Activated CD4-positive, alpha-beta T cell treated with anti-CD3 and anti-CD28 coated beads, Interleukin-2, amount 10 ng/mL, durations not matched to agents 7 days and 5 days (primary cell): Measurements from ENCODE around the gene BSPRY. TPM values are rescaled to one million over a fixed set of nuclear protein-coding genes. Genes with fewer than 3 reads are reported as not detected.
"Not testable (repeated sequence)": the region's sequence is repeated elsewhere in the genome, so short reads cannot be mapped to it uniquely, and the experiment has no call there.

Experiments
- CTCF ChIA-PET: fragments of 350-600 bp; sonication (Branson Sonifier 250); formaldehyde crosslinking; loops from one replicate; lab custom pipeline; 2021; ENCODE audit warnings: antibody characterized with exemption; lab: Charles Lee
- POLR2A ChIA-PET: fragments of 350-600 bp; sonication (Branson Sonifier 250); formaldehyde crosslinking; loops from one replicate; lab custom pipeline; 2021; ENCODE audit warnings: antibody characterized with exemption; lab: Charles Lee
- DNase-seq: peaks from one replicate; pipeline ENCODE4 v3.0.0-alpha.2; 2020
- H3K27ac Mint-ChIP-seq: one replicate; pipeline ENCODE4 v1.8.0; 2021; ENCODE audit warnings: mild to moderate bottlenecking, moderate library complexity, mixed read lengths
- H3K27me3 Mint-ChIP-seq: one replicate; pipeline ENCODE4 v1.8.0; 2021; ENCODE audit warnings: mixed read lengths
- H3K36me3 Mint-ChIP-seq: one replicate; pipeline ENCODE4 v1.8.0; 2021; ENCODE audit warnings: low read depth, mixed read lengths
- H3K4me1 Mint-ChIP-seq: one replicate; pipeline ENCODE4 v1.8.0; 2021; ENCODE audit warnings: mixed read lengths
- H3K4me3 Mint-ChIP-seq: one replicate; pipeline ENCODE4 v1.8.0; 2021; ENCODE audit warnings: mild to moderate bottlenecking, moderate library complexity, mixed read lengths
- H3K9me3 Mint-ChIP-seq: one replicate; pipeline ENCODE4 v1.8.0; 2021; ENCODE audit warnings: mixed read lengths
- total RNA-seq, 2 experiments: library from RNA; stranded (reverse); gene quantifications; one replicate each; pipeline ENCODE4 v1.2.3, GENCODE V29; 2021

The BSPRY gene
- total RNA-seq, 2 experiments from 2014 or later: 2.0 to 2.3 TPM

- H3K36me3 Mint-ChIP-seq: peaks cover 31% of the 10 kb centered on the region
- DNase-seq: peak; percentile 76
- H3K27me3 Mint-ChIP-seq, H3K4me3 Mint-ChIP-seq, H3K9me3 Mint-ChIP-seq: not testable (repeated sequence)
- peaks cover 40% of the 10 kb centered on the region for H3K4me1 Mint-ChIP-seq
- CTCF ChIA-PET: interaction anchor here (1.0 to 2.0 kb wide), 5 partner anchors 67 to 132 kb away, joined by 3 to 11 read pairs (median 3); partner anchors contain the start of genes CDC26, PRPF4 and WDR31
- POLR2A ChIA-PET: interaction anchor here (0.6 kb wide), 1 partner anchor 167 kb away, joined by 3 read pairs; no protein-coding TSS in a partner anchor
- H3K27ac Mint-ChIP-seq: peak overlapping the region; percentile 85
These were observed 57.7 kb downstream of the BSPRY start for GRCh38 chr9:113406873-113407511.

DNA sequence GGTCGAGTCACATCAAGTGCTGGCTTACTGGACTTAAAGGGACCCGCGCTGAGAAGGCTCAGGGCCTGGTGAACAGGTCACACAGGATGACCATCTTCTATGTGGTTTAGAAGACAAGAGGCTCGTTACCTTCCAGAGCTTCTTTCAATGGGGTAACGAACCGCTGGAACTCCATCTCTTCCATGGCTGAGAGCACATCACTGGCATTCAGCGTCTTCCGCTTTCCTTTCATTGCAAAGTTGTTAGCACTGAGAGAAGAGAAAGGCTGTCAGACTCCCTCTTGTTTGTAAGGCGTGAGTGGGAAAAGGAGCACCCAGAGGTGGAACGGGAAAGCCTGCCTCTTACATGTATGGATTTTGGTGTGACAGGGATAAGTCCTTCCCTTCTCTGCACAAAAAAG, 60.1 kb downstream of the BSPRY start:
- POLR2A ChIA-PET: interaction anchor here (0.6 to 1.6 kb wide), 2 partner anchors 65 to 69 kb away, joined by 3 to 4 read pairs; no protein-coding TSS in a partner anchor
- CTCF ChIA-PET: interaction anchor here (1.0 to 3.2 kb wide), 11 partner anchors 8 to 1190 kb away, joined by 3 to 25 read pairs (median 4); partner anchors contain the start of genes ALAD, CDC26 and PRPF4
- Mint-ChIP-seq H3K36me3 (peaks cover 31% of the 10 kb centered on the region), H3K4me1 (peaks cover 39% of the 10 kb centered on the region), H3K4me3 (peak overlapping the region; percentile 87), H3K27ac (peak overlapping the region; percentile 98), H3K27me3 (no peaks in the 10 kb centered on the region), H3K9me3 (no peaks in the 10 kb centered on the region)
- no peak for DNase-seq

DNA sequence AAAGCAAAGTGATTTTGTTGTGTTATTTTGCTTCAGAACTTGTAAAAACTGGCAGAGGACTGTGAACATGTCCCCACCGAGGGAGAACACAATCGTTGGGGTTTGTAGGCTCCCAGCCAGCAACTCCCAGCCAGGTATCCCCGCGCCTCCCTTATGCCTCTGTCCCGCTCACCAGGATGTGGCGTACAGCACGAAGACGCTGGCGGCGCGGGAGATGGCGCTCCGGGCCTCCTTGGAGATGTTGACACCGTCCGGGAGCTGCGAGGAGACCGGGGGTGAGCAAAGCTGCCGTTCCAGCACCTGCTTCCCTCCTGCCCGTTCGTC, 60.5 kb downstream of the BSPRY start:
- Mint-ChIP-seq H3K9me3 (no peaks in the 10 kb centered on the region), H3K4me1 (peaks cover 39% of the 10 kb centered on the region), H3K27ac (peak overlapping the region; percentile 98), H3K4me3 (peak overlapping the region; percentile 87), H3K36me3 (peaks cover 31% of the 10 kb centered on the region), H3K27me3 (no peaks in the 10 kb centered on the region)
- ChIA-PET CTCF (interaction anchor here (0.7 to 3.2 kb wide), 15 partner anchors 9 to 1191 kb away, joined by 3 to 25 read pairs (median 4); partner anchors contain the start of genes ALAD, CDC26 and PRPF4), POLR2A (interaction anchor here (0.6 to 1.6 kb wide), 4 partner anchors 8 to 69 kb away, joined by 3 to 4 read pairs (median 4); partner anchors contain the start of gene HDHD3)
- no peak for DNase-seq

DNA sequence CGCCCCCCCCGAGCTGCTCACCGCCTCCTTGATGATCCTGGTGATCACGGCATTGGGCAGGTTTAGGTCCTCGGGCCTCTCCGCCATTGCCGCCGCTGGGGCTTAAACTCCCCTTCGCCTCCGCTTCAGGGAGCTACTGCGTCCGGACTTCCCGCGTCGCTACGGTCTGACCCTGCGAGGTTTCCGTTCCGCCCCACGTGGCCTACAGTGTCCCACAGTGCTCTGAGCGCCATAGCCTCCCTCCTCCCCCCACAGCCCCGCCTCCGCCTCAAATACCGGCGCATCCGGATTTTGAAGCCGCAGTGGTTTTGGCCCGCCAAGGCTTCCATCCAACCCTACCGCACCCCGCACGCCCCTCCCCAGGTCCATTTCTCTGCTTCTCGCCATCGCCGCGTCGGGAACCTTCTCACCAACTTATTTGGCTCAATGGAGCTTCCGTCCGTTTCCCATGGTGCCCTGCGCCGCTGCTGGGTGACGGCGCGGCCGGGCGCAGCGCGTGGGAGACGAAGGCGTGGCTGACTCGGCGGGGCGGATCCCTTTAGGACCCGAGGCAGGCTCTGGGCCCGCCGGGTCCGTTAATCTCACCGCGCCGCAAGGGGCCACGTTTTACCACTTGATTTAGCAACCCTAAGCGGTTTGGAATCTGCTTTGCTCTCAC, 61.0 kb downstream of the BSPRY start, which contains the start of the genes C9orf43 and POLE3:
TSS of gene C9orf43 (plus strand) at position 541 of the 658 bp plus-strand sequence. CDS start 2,747 bp downstream, outside the sequence.
TSS of gene POLE3 (minus strand) at position 469 of the 658 bp plus-strand sequence. CDS start at position 87, 382 bp downstream.
- Mint-ChIP-seq H3K4me1 (peaks cover 39% of the 10 kb centered on the region), H3K9me3 (no peaks in the 10 kb centered on the region), H3K27ac (peak within 1 kb of the TSS; percentile 98), H3K27me3 (no peaks in the 10 kb centered on the region), H3K36me3 (peaks cover 31% of the 10 kb centered on the region), H3K4me3 (peak within 1 kb of the TSS; percentile 87)
- DNase-seq: peak; percentile 94
- POLR2A ChIA-PET: interaction anchor here (0.6 to 1.6 kb wide), 4 partner anchors 8 to 70 kb away, joined by 3 to 4 read pairs (median 4); partner anchors contain the start of gene HDHD3
- CTCF ChIA-PET: interaction anchor here (0.7 to 3.2 kb wide), 16 partner anchors 9 to 1191 kb away, joined by 3 to 25 read pairs (median 4); partner anchors contain the start of genes ALAD, CDC26 and PRPF4

GRCh38 chr9:113416149-113416721, 66.9 kb downstream of the BSPRY start:
- DNase-seq: no peak
- CTCF ChIA-PET: interaction anchor here (0.5 kb wide), 1 partner anchor 259 kb away, joined by 4 read pairs; no protein-coding TSS in a partner anchor
- H3K27ac Mint-ChIP-seq: no peak overlapping the region
- no peaks in the 10 kb centered on the region for H3K9me3 Mint-ChIP-seq
- no peaks in the 10 kb centered on the region for H3K27me3 Mint-ChIP-seq
- H3K4me1 Mint-ChIP-seq: peaks cover 6% of the 10 kb centered on the region
- H3K4me3 Mint-ChIP-seq: no peak overlapping the region
- H3K36me3 Mint-ChIP-seq: no peaks in the 10 kb centered on the region
- POLR2A ChIA-PET: interaction anchor here (0.6 kb wide), 1 partner anchor 12 kb away, joined by 4 read pairs; no protein-coding TSS in a partner anchor

GRCh38 chr9:113417370-113417769, 68.0 kb downstream of the BSPRY start:
- H3K4me1 Mint-ChIP-seq: no peaks in the 10 kb centered on the region
- H3K27me3 Mint-ChIP-seq: no peaks in the 10 kb centered on the region
- POLR2A ChIA-PET: no interaction called here
- H3K27ac Mint-ChIP-seq: no peak overlapping the region
- H3K4me3 Mint-ChIP-seq: no peak overlapping the region
- CTCF ChIA-PET: no interaction called here
- DNase-seq: no peak
- H3K36me3 Mint-ChIP-seq: no peaks in the 10 kb centered on the region
- H3K9me3 Mint-ChIP-seq: no peaks in the 10 kb centered on the region

Other genes starting within 250 kb of the BSPRY start
- 1 to 10 TPM; 2.5 to 3.0 TPM for gene SLC31A2, start 198.5 kb upstream of the BSPRY start, total RNA-seq
- gene FKBP15, start 128.3 kb upstream of the BSPRY start, total RNA-seq: 10 to 100 TPM; 33.6 to 39.3 TPM
- 10 to 100 TPM in 1 of 2 experiments, 1 to 10 TPM in 1; 9.2 to 10.4 TPM for gene SLC31A1, start 128.0 kb upstream of the BSPRY start, total RNA-seq
- 10 to 100 TPM; 28.8 to 31.0 TPM for gene CDC26, start 74.0 kb upstream of the BSPRY start, total RNA-seq
- 10 to 100 TPM; 30.6 to 32.4 TPM for gene PRPF4, start 73.9 kb upstream of the BSPRY start, total RNA-seq
- gene RNF183, start 46.2 kb upstream of the BSPRY start, total RNA-seq: not detected
- gene WDR31, start 9.3 kb upstream of the BSPRY start, total RNA-seq: under 1 TPM; 0.55 to 0.87 TPM
- 10 to 100 TPM; 16.2 to 20.2 TPM for gene HDHD3, start 27.4 kb downstream of the BSPRY start, total RNA-seq
- 10 to 100 TPM; 37.5 to 40.6 TPM for gene ALAD, start 51.7 kb downstream of the BSPRY start, total RNA-seq
- 10 to 100 TPM; 66.6 to 73.1 TPM for gene POLE3, start 61.1 kb downstream of the BSPRY start, total RNA-seq
- under 1 TPM; 0.37 to 0.54 TPM for gene C9orf43, start 61.2 kb downstream of the BSPRY start, total RNA-seq
- 10 to 100 TPM; 41.5 to 41.6 TPM for gene RGS3, start 114.2 kb downstream of the BSPRY start, total RNA-seq